DOHH2 (cell line): ENCODE measurements around the gene SLAMF7.

Experiments
- H3F3A ChIP-seq: fragments of 200-600 bp; sonication (generic), shearing (Covaris generic); 2 replicates; pipeline ENCODE4 v1.6.0; 2016; ENCODE audit warnings: antibody characterized with exemption, mild to moderate bottlenecking; ENCODE audit not compliant: control insufficient read depth, insufficient read depth
- H3K27ac ChIP-seq: fragments of 200-600 bp; sonication (generic); 2 replicates; pipeline ENCODE4 v1.5.1; 2014; ENCODE audit warnings: low read depth, mild to moderate bottlenecking, low read length, moderate library complexity
- H3K27me3 ChIP-seq: fragments of 200-600 bp; sonication (generic); 2 replicates; pipeline ENCODE4 v1.6.1; 2014; ENCODE audit warnings: mild to moderate bottlenecking, low read length, mixed read lengths; ENCODE audit not compliant: control insufficient read depth
- H3K36me3 ChIP-seq: fragments of 200-600 bp; sonication (generic); 2 replicates; pipeline ENCODE4 v1.6.1; 2014; ENCODE audit warnings: mild to moderate bottlenecking, low read length, moderate library complexity, mixed read lengths; ENCODE audit not compliant: control insufficient read depth
- H3K4me1 ChIP-seq: fragments of 200-600 bp; sonication (generic); 2 replicates; pipeline ENCODE4 v1.6.1; 2014; ENCODE audit warnings: mild to moderate bottlenecking, low read length, mixed read lengths; ENCODE audit not compliant: control insufficient read depth
- H3K4me2 ChIP-seq: fragments of 200-600 bp; sonication (generic); 2 replicates; pipeline ENCODE4 v1.6.0; 2014; ENCODE audit warnings: mild to moderate bottlenecking, low read length, moderate library complexity
- H3K4me3 ChIP-seq: fragments of 200-600 bp; sonication (generic); 2 replicates; pipeline ENCODE4 v1.5.1; 2014; ENCODE audit warnings: mild to moderate bottlenecking, low read length, mixed read lengths
- H3K79me2 ChIP-seq: fragments of 200-600 bp; sonication (generic); 2 replicates; pipeline ENCODE4 v1.6.1; 2014; ENCODE audit warnings: mild to moderate bottlenecking, low read length, mixed read lengths; ENCODE audit not compliant: control insufficient read depth
- H3K9me2 ChIP-seq: fragments of 200-600 bp; sonication (generic); replicated peaks from 2 replicates; pipeline ENCODE4 v1.6.1; 2014; ENCODE audit warnings: mild to moderate bottlenecking, low read length, mixed read lengths; ENCODE audit not compliant: control insufficient read depth
- H3K9me3 ChIP-seq: fragments of 200-600 bp; sonication (generic); 2 replicates; pipeline ENCODE4 v1.6.1; 2014; ENCODE audit warnings: antibody characterized with exemption, low read length, mixed read lengths; ENCODE audit not compliant: control insufficient read depth, insufficient read depth
- H4K20me1 ChIP-seq: fragments of 200-600 bp; sonication (generic); 2 replicates; pipeline ENCODE4 v1.6.0; 2014; ENCODE audit warnings: low read depth, mild to moderate bottlenecking, antibody characterized with exemption, low read length, moderate library complexity; ENCODE audit not compliant: control insufficient read depth, insufficient read depth
- CTCF ChIP-seq: fragments of 200-600 bp; sonication (generic); IDR thresholded peaks from one replicate; pipeline ENCODE4 v1.5.1; 2014; ENCODE audit warnings: antibody characterized with exemption, mild to moderate bottlenecking, low read depth, low read length; ENCODE audit not compliant: poor library complexity, severe bottlenecking
- EZH2phosphoT487 ChIP-seq: fragments of 200-600 bp; sonication (generic); IDR thresholded peaks from 2 replicates; pipeline ENCODE4 v1.6.1; 2017; ENCODE audit warnings: borderline replicate concordance, mild to moderate bottlenecking, antibody characterized with exemption, low read length, moderate library complexity, mixed read lengths

The SLAMF7 gene

GRCh38 chr1:160718210-160718609, 20.8 kb upstream of the SLAMF7 start:
- H3K4me2 ChIP-seq = no peak overlapping the region
- no peaks in the 10 kb centered on the region for H3K9me3 ChIP-seq
- TF ChIP-seq EZH2phosphoT487 (no peak), CTCF (no peak)
- no peaks in the 10 kb centered on the region for H3F3A ChIP-seq
- H3K9me2 ChIP-seq = no peaks in the 10 kb centered on the region
- no peak overlapping the region for H3K4me3 ChIP-seq
- no peaks in the 10 kb centered on the region for H3K79me2 ChIP-seq
- H3K27ac ChIP-seq = no peak overlapping the region
- peaks cover 5% of the 10 kb centered on the region; the same call in 1 of the 2 replicates for H3K27me3 ChIP-seq
- no peaks in the 10 kb centered on the region for H4K20me1 ChIP-seq
- peaks cover 7% of the 10 kb centered on the region for H3K4me1 ChIP-seq
- H3K36me3 ChIP-seq = no peaks in the 10 kb centered on the region

GRCh38 chr1:160720356-160721085, 18.5 kb upstream of the SLAMF7 start:
- Histone ChIP-seq H3K27ac (no peak overlapping the region), H3F3A (no peaks in the 10 kb centered on the region), H3K79me2 (no peaks in the 10 kb centered on the region), H3K4me2 (no peak overlapping the region), H3K9me2 (no peaks in the 10 kb centered on the region), H3K4me3 (no peak overlapping the region), H3K9me3 (no peaks in the 10 kb centered on the region), H3K27me3 (peaks cover 5% of the 10 kb centered on the region; the same call in 1 of the 2 replicates), H3K36me3 (no peaks in the 10 kb centered on the region), H3K4me1 (peaks cover 9% of the 10 kb centered on the region), H4K20me1 (no peaks in the 10 kb centered on the region)
- TF ChIP-seq EZH2phosphoT487 (no peak), CTCF (no peak)

GRCh38 chr1:160721473-160721872, 17.6 kb upstream of the SLAMF7 start:
- Histone ChIP-seq H4K20me1 (no peaks in the 10 kb centered on the region), H3K36me3 (no peaks in the 10 kb centered on the region), H3F3A (no peaks in the 10 kb centered on the region), H3K4me2 (no peak overlapping the region), H3K27ac (no peak overlapping the region), H3K4me3 (no peak overlapping the region), H3K27me3 (peaks cover 5% of the 10 kb centered on the region; the same call in 1 of the 2 replicates), H3K79me2 (no peaks in the 10 kb centered on the region), H3K4me1 (peaks cover 10% of the 10 kb centered on the region), H3K9me3 (no peaks in the 10 kb centered on the region), H3K9me2 (no peaks in the 10 kb centered on the region)
- TF ChIP-seq CTCF = no peak
- TF ChIP-seq EZH2phosphoT487 = no peak
